ENCODE measurements around the gene APOM.

APOM gene

DNA sequence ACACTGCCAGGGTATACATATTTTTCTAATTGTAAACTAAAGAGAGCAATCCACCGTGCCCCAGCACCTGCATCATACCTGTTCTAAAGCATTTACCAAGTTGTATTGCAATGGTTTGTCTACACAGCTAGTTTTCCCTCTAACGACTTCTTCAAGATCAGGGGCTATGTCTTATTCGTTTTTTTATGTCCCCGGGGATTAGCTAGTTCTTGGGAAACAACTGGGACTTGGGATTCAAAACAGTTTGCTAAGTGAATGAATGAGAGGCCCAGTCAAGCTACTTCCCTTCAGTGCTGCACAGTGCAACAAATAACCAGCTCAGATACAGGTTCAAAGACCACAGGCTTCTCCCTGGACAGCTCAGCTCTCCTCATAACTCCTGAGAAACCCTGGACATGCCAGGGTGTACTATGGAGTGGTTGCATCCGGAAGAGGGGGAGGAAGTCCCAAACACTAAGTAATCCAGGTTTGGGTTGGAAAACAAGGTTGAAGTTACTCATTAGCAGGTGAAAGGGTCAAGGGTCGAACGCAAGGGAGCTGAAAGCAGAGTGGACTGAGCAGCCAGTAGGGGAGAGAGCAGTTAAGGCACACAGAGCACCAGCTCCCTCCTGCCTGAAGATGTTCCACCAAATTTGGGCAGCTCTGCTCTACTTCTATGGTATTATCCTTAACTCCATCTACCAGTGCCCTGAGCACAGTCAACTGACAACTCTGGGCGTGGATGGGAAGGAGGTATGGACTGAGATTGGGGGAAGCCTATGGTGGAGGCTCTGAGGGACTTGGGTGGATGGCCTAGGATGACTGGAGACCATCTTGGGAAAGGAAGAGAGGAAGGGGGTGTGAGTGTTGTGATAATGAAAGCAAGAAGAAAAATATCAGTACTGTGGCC lies at the start of gene APOM:
TSS of gene APOM (plus strand) at position 546 of the 889 bp plus-strand sequence. CDS start at position 619, 73 bp downstream.
- no peak for DNase-seq

GRCh38 chr6:31607317-31607716 lies 48.4 kb upstream of the APOM start:
- DNase-seq = no peak

GRCh38 chr6:31609519-31610406 lies 45.9 kb upstream of the APOM start:
- no peak for DNase-seq

DNA sequence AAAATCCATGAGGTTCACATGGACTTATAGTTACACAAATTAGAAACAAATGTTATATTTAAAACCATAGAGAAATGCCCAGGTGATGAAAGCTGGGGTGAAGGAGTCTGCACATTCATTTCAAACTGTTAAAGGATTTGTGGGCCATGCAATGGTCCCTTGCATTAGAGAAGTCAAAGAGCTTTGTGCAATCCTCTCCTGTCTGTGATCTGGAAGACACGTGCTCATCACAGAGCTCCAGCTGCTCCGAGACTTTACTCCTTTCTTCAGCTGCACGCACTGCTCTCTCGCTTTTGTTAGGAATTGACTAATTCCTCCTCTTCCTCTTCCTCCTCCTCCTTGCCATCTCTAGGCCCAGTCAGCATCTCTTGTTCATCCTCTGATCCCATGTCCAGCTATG lies 44.7 kb upstream of the APOM start:
- DNase-seq = no peak

GRCh38 chr6:31614075-31614619 lies 41.5 kb upstream of the APOM start:
- peak; percentile 85 for DNase-seq

DNA sequence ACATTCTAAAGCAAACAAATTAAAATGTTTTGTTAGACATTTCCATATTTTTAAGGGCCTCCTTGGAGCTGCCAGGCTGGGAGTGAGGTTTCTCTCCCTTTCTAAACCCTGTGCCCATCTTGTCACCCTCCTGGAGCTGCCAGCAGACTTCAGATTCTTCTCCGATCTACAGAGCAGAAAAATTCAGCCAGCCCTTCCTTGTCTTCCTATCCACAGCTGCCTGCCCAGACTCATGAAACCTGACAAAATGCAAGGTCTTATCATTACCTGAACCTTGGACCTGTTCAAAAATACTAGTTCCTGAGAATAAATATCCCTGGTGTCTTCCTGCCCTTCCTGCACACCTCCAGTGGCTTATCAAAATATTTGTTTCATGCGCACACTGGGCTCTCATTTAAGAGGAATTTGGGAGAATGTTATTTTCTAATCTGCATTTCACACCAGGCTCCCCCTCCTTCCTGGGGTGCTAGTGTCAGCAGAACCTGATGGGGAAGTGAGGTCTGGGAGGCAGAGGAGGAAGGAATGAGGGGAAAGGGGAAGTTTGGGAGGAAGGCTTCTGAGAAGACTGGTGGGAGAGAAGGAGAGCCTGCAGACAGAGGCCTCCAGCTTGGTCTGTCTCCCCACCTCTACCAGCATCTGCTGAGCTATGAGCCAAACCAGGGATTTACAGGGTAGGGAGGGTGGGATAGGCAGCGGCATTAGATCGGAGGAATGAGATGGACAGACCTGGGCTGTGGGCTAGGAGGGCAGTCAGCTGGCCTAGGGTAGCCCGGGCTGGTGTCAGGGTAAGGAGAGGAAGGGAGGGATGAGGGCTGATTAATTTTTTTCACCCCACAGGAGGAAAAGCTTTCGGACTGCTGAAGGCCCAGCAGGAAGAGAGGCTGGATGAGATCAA lies 40.8 kb upstream of the APOM start, which contains the start of gene AIF1:
TSS of gene AIF1 (plus strand) at position 551 of the 895 bp plus-strand sequence. CDS start at position 647, 96 bp downstream.
- DNase-seq = peak; percentile 55

DNA sequence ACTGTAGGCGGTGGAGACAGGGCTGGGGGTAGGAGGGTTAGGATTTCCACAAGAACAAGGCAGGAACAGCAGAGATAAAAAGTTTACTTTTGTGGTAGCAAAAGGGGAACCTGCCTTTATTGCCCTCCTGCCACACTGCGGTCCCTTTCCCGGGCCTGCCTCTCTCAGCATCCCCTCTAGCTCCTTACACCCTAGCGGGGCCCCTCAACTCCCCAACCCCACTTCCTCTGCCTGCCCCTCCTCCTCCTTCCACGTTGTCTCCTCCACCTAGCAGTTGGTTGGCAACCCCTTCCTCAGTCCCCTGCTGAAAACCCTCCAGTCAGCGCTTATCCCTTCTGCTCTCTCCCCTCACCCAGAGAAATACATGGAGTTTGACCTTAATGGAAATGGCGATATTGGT lies 39.9 kb upstream of the APOM start:
- no peak for DNase-seq

DNA sequence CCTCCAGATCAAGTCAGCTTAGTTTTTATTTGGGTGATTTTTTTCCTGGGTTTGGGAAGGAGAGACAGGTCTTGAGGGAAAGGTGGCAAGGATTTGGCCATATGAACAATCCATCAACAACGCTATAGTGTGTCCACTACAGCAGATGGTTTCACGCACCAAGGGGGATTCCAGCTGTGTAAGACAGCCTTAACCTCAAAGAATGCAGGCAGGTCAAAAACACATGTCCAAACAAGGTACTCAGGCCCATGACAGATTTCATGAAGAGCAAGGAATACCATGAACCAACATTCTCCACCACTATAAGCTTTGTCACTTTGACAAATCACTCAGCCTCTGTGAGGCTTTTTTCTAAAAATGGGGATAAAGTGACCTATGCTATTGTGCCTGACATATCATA lies 38.7 kb upstream of the APOM start:
- no peak for DNase-seq

DNA sequence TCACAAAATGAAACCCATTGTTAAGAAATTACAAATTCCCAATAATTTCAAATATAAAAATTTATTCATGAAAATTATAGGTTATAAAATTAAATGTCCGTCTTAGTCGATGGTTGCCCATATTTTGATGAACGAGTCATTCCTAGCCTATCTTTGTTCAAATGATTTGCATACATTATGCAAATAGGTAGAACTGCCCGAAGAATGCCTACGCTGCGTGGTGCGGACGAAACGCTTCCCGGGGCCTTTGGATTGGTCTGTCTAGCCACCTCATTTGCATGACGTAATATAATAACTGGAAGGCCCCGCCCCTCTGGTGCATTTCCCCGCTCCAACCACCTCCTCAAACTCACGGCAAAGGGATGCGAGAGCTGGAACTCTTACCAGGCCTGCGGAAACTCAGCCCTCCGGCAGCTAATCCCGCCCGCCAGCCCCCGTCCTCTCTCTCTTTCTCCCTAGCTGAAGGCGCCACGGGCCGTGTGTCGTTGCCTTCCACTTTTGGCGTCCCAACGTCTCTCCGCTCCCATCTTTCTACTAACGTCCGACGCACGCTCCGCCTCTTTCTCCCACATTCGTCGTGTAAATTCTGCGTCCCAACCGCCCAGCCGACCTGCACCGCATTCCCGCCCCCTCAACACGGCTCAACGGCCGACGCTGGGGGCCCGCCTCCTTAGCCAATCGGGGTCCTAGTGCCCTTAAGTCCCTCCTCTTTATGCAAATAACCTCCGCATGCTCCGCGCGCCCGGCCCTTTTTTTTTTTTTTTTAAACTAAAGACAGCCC lies 35.7 kb upstream of the APOM start:
- DNase-seq = peak; percentile 99

DNA sequence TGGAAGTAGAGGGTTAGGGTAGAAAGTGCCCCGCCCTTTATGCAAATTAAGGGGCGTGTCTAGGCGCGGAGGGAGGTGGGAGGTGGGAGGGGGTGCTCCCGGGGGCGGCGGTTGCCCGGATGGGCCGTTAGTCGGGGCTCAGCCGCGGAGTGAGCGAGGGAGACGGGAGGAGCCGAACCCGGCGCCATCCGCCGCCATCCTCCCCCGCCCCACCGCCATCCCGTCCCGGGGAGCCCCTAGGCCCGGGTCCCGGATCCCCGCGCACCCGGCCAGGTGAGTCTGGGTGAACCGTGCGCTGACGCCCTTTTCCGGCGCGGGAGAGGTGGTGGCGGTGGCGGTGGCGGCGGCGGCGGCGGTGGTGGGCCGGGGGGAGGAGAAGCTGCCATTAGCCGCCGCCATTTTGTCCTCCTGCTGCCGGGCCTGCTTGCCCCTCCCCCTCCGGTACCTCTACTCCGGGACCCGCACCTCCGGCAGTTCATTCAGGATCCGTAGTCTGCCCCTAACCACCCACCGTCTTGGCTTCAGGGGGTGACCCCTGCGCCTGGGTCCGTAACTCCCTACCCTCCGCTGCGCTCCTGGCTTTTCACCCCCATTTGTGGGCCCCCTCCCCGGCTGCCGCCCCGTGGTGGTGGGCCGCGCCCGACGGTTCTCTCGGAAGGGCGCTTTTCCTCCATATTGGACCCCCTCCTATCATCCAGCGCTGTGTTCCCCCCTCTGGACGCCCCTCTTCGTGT lies 34.9 kb upstream of the APOM start, which contains the start of gene PRRC2A:
TSS of gene PRRC2A (plus strand) at position 130 of the 734 bp plus-strand sequence. CDS start 2,075 bp downstream, outside the sequence.
- no peak for DNase-seq

- no peak for DNase-seq
These were observed 34.3 kb upstream of the APOM start for GRCh38 chr6:31621320-31621939.

- no peak for DNase-seq
These were observed 33.7 kb upstream of the APOM start for GRCh38 chr6:31621991-31622390.

DNA sequence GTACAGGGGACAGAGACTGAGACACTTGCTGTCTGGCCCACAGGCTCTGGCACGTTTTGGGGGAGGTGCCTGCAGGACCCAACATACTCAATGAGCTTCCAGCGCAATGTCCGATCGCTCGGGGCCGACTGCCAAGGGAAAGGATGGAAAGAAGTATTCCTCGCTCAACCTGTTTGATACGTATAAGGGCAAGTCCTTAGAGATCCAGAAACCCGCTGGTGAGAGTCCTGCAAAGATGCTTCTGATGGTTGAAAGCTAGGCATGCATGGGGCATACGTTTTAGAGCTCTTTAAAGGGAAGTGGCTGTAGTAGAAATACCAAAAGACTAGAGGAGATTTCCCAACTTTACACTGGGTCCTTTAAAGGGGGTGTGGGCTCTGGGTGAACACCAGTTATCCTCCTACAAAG lies 33.0 kb upstream of the APOM start:
- DNase-seq = no peak

DNA sequence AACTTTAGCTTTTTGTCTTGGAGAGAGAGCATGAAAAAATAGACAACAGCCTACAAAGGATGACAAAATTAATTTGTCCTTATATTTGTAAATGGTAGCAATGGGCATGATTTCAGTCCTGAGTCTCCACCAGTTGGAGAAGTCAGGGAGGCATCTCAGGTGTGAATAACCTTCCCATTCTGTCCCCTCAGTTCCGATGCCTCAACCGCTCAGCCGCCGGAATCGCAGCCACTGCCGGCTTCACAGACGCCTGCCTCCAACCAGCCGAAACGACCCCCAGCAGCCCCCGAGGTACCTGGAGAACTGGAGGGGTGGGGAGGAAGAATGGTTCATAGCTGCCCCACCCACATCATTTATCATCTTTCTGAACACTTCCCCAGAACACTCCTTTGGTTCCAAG lies 31.6 kb upstream of the APOM start:
- DNase-seq = no peak

DNA sequence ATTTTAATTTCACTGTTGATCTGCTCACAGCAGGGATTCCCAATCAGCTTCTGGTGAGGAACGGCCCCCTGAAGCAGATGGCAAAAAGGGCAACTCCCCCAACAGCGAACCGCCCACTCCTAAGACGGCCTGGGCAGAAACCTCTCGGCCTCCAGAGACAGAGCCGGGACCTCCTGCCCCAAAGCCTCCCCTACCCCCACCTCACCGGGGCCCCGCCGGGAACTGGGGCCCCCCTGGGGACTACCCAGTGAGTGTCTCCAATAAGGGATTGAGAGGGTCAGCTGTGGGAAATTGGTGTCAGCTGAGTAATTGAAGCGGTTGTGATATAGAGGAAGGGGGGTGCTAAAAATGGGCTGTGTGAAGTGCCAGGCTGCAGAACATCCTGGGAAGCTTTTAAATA lies 28.7 kb upstream of the APOM start:
- no peak for DNase-seq

DNA sequence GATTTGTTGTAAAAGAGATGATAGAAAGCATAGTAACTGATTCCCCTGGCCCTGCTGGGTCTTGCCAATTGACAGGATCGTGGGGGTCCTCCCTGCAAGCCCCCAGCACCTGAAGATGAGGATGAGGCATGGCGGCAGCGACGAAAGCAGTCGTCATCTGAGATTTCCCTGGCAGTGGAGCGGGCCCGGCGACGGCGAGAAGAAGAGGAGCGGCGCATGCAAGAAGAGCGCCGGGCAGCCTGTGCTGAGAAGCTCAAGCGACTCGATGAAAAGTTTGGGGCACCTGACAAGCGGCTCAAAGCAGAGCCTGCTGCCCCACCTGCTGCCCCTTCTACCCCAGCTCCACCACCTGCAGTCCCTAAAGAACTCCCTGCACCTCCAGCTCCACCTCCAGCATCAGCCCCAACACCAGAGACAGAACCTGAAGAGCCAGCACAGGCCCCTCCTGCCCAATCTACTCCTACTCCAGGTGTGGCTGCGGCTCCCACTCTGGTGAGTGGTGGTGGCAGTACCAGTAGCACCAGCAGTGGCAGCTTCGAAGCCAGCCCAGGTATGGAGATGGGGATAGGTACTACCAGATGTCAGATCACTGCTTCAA lies 27.9 kb upstream of the APOM start:
- no peak for DNase-seq

GRCh38 chr6:31629014-31629413 lies 26.7 kb upstream of the APOM start:
- no peak for DNase-seq

- no peak for DNase-seq
These were observed 25.3 kb upstream of the APOM start for GRCh38 chr6:31630177-31630934.

DNA sequence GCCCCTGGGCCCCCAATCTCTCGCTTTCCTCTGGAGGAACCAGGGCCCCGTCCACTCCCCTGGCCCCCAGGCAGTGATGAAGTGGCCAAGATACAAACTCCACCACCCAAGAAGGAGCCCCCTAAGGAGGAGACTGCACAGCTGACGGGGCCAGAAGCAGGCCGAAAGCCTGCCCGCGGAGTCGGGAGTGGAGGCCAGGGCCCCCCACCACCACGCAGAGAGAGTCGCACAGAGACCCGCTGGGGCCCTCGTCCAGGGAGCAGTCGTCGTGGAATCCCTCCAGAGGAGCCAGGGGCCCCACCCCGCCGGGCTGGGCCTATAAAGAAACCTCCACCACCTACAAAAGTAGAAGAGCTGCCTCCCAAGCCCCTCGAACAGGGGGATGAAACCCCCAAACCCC lies 24.5 kb upstream of the APOM start:
- no peak for DNase-seq

Measured in RPMI8226 (cell line).